ENCODE data around the gene KCNK18.

The KCNK18 gene

DNA sequence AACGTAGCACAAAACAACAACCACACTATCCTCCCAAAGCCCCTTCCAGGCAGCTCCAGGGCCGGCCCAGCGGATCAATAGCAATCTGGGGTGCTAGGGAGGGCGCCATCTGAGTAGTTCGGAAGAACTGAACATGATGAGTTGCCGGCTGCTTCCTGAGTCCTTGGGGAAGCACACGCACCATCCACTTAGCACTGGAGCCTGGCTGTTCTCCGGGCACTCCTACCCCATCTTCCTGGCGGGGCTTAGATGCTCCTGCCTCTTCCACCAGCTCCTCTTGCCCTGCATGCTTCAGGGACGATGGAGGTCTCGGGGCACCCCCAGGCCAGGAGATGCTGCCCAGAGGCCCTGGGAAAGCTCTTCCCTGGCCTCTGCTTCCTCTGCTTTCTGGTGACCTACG, at the start of gene KCNK18:
Gene KCNK18, plus strand, starts transcription at position 301 of the 400 bp plus-strand sequence. Its CDS starts 0 bp downstream, at position 301.
- DNase-seq, result no peak

DNA sequence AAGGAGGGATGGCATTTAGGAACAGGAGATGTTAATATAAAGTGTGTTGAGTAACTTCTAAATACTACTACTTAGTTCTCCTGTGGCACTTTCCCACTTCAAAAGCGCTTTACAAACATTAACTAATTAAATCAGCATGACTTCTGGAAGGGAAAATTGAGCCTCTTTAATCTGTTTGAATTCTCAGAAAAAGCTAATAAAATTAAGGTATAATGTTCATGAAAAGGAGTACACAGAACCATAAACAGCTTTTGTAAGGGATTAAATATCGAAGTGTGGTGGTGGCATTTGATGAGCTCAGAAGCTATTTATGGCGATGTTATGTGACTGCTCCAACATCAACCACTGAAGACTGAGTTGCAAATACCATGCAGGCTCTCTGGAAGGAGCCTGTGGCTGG, 49.0 kb upstream of the KCNK18 start:
- DNase-seq, result no peak

- DNase-seq, result no peak
Observed at GRCh38 chr10:117152668-117153067, 44.6 kb upstream of the KCNK18 start.

DNA sequence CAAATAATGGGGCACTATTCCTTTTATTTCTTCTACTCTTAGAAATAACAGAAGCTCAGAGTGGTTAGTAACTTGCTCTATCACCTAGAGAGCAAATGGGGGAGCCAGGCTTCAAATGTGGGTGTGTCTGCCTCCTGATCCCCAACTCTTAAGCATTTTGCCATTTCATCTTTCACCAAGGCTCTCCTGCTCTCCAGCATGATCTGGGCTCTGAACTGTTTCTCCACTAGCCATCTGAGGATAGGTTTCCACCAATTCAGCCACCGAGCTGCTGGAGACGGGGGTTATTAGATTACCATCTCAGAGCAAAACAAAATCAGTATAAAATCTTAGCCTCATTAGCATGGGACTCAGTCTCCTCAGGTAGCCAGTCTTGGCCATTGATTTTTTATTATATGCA, 39.0 kb upstream of the KCNK18 start:
- no peak for DNase-seq

GRCh38 chr10:117159390-117159789, 37.9 kb upstream of the KCNK18 start:
- no peak for DNase-seq

DNA sequence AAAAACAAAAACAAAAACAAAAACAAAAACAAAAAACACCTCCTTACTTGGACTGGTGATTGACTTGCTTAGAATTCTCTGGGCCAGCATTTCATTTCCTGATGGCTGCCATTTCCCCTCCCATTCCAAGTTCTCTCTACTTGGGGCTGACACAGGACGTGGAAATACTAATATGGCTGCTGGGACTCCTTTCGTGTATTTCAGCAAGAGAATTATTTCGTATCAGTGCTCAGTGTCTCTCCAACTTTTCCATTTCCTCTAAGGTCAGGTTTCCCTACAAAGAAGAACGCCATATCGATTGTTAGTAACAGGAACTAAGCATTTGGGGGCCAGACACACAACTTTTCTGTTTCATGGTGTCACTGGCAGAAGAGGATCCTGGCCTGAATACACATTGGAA, 36.7 kb upstream of the KCNK18 start:
- no peak for DNase-seq

DNA sequence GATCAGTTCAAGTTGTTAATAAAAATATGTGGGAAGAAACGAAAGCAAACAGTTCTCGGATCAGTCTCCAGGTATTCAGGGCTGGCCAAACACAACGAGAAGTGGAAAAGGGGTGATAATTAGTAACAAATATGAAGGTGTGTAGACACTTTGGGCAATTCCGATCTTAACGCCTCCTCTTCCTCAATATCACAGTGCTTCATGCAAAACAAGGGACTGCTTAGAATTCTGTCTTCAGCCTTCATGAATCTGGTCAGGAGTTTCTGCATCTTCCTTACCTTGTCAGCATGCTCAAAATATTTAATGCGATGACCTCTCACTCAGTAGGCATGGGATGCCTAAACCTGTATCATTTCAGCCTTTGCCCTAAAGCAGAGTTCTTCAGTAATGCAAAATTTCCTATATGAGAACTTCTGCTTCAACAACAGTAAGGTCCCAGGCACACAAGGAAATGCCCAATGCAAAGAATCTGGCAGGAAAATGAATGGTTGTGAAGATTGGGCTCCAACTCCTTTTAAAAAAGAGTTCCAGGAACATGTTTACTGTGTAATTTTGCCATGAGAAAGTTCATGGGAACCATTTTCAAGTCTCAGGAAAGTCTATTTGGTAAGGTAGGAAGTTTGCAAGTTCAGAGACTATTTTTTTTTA, 35.8 kb upstream of the KCNK18 start:
- DNase-seq, result no peak

DNA sequence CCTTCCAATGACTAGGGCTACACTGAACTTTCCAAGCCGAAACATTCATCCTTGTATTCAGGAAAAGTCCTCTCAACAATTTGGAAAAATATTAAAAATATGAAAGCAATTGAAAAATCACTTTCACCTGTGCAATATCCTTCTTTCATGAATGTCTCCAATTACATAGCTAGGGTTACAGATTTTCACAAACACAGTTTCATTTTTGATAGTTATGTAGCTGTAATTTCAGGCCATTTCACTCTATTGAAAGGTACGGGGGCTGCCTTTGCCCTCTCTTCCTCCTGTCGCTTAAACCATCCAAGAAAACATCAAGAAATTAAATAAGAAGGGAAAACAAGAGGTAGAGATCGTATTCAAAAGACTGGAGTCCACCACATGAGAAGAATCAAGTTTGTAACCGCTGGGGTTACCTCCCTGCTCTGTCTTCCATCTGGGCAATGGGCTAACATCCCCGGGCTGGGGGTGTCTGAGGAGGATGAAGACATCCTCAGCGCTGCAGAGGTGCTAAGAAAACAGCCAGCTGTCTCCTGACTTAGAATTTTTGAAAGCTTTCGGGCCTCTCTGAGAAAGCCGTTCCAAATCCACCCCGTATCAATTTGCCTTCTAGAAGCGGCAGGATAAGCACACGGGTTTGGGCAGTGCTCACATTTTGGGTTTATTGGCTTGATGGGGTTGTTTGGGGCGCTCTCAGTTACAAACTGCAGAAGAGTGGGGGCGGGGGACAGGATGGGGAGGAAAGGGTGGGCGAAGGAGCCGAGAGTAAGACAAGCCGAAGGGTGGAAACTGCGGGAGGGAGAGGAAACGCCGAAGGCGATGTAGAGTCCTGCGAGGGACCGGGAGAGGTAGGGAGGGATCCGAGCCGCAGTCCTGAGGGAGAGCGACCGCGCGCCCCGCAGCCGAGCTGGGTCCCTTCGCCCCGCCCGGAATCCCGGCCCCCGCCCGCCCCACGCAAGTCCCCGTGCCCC, 34.9 kb upstream of the KCNK18 start:
- no peak for DNase-seq

- DNase-seq, result no peak
Observed at GRCh38 chr10:117163061-117163953, 34.0 kb upstream of the KCNK18 start.

GRCh38 chr10:117163954-117164548, 33.2 kb upstream of the KCNK18 start:
- DNase-seq, result no peak

GRCh38 chr10:117164592-117165537, 32.4 kb upstream of the KCNK18 start:
- DNase-seq, result no peak

DNA sequence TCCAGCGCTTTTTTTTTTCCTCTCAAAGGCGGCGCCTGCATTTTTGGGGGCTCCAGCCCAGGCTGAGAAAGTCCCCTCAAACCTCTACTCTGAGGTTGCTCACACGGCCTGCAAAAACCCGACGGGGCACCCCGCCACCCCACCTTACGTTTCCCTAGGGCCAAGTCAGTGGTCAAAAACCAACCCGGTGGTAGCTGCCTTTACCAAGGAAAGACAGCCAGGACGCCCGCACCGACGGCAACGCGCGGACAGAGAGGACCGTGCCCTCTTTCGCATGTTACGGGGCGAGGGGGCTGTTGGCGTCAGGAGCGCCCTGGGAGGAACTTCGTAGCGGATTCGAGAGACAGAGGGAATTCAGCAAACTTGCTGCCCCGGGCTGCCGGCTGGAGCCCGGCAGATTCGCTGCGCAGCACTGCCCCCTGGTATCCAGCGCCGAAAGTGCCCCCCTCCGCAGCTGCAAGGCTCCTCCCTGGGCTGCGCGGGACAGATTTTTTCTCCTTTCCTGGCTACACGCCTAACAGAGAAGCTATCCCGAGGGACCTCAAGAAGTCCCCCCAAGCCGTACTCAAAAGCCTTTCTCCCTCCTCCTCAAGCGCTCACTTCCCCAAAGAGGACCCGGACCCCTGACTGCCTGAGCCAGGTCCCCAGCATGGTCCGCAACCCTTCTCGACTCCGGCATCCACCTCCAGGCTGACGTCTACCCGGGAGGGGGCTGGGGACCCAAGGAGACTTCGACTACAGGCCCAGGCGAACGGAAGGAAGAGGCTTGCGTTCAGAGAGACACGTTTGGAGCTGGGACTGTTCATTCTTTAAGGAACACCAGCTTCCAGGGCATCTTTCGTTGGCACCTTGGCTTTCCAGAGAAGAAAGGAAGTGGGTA, 31.5 kb upstream of the KCNK18 start:
- peak; percentile 24 for DNase-seq

- no peak for DNase-seq
Observed at GRCh38 chr10:117166418-117167345, 30.6 kb upstream of the KCNK18 start.

DNA sequence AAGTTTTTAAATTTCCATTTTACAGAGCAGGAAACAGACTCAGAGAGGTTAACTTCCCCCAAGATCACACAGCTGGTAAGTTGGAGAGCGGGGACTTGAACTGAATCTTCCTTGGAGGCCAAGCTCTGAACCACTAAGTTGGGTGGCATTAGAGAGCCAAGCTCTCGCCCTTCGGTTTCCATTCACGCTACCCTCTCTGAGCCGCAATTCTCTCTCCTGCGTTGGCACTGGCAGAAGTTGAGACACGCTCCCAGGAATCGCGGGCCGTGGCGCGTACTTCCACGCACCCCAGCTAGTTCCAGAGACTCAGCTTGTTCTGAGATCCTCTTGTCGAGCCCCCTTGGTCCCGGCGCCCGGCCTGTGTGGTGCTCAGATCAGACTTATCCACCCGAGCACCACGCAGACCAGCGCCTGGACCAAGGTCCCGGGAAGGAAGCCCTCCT, 29.9 kb upstream of the KCNK18 start:
- DNase-seq, result no peak

DNA sequence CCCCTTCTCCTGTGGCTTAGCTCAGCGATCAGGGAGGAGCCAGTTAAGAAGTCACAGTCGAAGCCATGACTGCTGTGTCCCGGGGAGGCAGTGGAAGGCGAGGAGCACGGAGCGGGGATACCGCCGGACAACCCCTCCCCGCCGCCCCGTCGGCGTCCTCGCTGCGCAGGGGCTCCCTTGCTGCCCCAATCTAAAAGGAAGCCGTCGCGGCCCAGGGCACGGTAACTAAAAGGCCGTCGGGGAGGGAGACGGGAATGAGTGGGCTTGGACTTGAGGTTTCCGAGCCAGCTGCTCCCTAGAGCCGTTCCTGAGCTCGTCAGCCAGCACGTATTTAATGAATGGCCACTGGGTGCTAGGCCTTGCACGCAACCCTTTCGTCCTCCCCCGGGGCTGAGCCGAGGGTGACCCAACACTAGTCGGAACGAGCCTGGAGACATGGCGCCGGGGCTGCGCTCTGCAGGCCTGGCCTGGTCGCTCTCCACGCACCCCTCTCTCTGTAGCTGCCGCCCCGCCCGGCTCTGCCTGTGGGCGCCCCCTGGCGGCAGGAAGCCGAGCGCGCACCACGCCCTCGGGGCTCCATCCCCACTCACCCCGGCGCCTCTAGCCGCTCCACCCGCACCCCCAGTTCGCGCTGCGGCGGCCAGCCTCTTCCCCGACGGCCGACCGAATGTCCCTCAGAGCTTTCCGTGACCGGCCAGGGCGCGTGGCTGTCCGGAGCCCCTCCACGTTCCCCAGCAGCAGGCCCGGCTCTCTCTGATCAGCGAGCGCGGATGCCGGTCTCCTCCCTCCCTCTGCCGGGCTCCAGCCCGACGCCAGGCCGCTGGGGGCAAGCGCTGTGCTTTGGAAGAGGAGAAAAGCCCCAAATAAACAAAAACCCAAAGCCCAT, 29.3 kb upstream of the KCNK18 start:
- peak; percentile 50 for DNase-seq

- no peak for DNase-seq
Observed at GRCh38 chr10:117168729-117169128, 28.6 kb upstream of the KCNK18 start.

DNA sequence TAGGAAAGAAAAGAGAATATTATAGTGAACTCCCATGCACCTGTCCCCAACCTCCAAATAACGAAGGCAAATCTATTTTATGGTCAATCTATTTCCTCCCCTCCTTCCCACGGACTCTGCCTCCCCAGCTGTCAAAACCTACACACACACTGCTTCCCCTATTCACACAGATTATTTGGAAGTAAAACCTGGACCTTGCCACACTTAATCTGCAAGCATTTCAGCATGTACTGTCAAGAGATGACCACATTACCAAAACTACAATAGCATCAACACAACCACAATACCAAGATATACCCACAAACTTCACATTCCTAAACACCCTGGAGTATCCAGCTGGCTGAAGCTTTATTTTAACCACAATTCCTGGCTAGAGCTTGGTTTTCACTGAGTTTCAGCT, 27.8 kb upstream of the KCNK18 start:
- no peak for DNase-seq

DNA sequence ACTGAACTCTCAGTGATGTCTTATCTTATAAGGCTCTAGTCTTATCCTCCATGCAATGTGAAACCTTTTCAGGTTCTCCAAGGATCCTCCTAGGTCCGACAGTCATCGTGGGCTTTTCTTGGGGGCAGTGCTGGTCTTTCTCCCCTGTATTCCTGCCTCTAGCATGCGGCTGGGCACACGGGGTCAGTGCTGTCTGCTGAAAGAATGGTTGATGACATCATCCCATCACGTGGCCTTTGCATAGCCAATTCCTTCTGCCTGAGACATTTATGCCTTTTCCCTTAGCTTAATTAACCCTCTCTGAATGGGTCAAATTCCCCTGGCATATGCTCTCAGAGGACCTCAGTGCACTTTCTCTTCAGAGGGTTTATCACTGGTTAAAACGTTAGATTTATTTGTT, 27.0 kb upstream of the KCNK18 start:
- no peak for DNase-seq
